A549 treated with dexamethasone at 1 μM for 4 hours (cell line): Measurements from ENCODE around the gene USP35. TPM values are rescaled to one million over a fixed set of nuclear protein-coding genes. Genes with fewer than 3 reads are reported as not detected.

Experiments used
- total RNA-seq: library from RNA; stranded (reverse); fragments of 200-300 nt; extraction: Qiagen RNA extraction; gene quantifications from 5 replicates; pipeline ENCODE4 v1.2.3, GENCODE V29; 2022

The USP35 gene, protein sequence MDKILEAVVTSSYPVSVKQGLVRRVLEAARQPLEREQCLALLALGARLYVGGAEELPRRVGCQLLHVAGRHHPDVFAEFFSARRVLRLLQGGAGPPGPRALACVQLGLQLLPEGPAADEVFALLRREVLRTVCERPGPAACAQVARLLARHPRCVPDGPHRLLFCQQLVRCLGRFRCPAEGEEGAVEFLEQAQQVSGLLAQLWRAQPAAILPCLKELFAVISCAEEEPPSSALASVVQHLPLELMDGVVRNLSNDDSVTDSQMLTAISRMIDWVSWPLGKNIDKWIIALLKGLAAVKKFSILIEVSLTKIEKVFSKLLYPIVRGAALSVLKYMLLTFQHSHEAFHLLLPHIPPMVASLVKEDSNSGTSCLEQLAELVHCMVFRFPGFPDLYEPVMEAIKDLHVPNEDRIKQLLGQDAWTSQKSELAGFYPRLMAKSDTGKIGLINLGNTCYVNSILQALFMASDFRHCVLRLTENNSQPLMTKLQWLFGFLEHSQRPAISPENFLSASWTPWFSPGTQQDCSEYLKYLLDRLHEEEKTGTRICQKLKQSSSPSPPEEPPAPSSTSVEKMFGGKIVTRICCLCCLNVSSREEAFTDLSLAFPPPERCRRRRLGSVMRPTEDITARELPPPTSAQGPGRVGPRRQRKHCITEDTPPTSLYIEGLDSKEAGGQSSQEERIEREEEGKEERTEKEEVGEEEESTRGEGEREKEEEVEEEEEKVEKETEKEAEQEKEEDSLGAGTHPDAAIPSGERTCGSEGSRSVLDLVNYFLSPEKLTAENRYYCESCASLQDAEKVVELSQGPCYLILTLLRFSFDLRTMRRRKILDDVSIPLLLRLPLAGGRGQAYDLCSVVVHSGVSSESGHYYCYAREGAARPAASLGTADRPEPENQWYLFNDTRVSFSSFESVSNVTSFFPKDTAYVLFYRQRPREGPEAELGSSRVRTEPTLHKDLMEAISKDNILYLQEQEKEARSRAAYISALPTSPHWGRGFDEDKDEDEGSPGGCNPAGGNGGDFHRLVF
- total RNA-seq, result 5.9 to 8.2 TPM (median 7.7 TPM) in 5 replicates

DNA sequence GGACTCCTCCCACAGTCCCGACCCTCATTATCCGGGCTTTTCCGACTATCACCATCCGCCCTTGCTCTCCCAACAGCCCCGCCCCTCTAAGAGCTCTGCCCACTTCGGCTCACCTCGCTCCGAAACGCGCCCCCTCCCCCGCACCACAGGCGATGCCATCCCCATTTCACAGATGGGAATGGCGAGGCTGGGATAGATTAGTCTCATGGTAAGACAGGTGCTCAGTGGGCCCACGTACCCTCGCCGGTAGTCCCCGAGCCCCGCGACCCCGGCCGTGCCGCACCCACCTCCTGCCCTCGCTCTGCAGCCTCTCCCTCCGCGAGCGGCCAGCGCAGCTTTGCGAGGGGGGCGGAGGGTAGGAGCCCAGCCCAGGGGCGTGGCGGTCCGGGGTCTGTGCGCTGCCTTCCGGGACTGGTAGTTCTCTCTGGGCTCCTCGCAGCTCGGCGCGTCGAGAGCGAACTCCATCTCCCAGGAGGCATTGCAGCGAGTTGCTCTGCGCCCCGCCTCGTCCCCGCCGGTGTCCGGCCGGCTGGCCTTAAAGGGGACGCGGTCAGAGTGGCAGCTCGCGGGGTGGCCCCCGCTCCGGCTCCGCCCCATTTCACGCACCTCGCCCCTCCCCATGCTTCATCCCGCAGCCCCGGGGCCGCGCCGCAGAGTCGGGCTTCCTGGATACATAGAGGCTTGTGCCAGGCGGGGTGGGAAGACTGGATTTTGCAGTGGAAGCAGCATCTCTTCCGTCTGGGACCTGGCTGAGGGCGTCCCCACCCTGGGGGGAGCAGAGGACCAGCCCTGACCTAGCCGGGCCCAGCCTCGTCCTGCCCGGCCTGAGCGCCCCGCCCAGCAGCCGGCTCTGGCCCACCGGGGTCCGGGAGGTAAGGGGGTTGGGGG is at the start of gene USP35, which contains the start of gene KCTD21:
Gene USP35 (plus strand): TSS at position 634 of the 888 bp plus-strand sequence. CDS start 7,327 bp downstream, outside the sequence.
Gene KCTD21 (minus strand): TSS at position 341 of the 888 bp plus-strand sequence. CDS start 14,072 bp downstream, outside the sequence.

DNA sequence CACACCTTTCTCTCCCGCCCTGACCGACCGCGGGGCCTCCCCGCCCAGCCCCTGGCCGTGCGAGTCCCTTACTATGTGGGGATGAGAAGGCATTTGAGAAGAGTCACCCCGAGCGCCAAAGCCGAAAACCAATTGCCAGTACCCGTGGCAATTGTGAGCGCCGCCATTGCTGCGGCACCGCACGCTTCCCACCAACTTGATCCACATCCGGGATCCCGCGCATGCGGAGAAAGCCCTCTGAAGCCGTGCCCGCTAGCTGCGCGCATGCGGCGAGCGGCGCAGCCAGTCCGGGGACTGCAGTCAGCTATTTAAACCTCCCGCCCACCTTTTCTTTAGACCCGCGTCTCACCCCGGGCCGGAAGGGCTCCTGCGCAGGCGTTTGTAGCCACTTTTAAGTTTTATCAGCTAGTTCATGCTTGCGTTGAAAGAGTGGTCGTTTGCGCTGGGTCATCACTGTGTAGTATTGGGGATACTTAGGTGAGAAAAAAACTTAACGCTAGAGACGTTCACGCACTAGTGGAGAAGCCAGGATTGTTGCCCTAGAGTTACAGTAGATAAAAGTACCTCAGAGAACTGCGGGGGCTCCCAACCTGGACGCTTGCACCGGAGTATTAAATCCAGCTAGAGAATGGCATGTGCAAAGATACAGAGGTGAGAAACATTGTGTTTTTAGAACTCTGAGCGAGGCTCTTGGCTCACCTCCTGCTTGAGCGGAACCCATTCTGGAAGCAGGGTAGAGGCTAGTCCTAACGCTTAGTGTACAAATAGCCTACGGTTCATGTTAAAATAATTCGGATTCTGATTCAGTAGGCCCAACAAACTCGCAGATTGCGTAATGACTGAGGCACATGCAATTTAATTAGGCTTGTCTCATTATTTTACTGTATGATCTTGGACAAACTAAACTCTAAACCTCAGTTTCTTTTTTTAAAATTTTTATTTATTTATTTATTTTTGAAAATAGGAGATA is 49.0 kb upstream of the USP35 start, which contains the start of gene ALG8:
Gene ALG8 (minus strand): TSS at position 205 of the 970 bp plus-strand sequence. CDS start 38 bp downstream, at position 167.

Other genes with a start within 250 kb of the USP35 start
- gene INTS4, start 194.3 kb upstream of the USP35 start, total RNA-seq, result 16.7 to 21.5 TPM (median 19.1 TPM) in 5 replicates
- 1.6 to 1.9 TPM (median 1.6 TPM) in 5 replicates for gene KCTD14, start 165.6 kb upstream of the USP35 start, total RNA-seq
- gene THRSP, start 125.1 kb upstream of the USP35 start, total RNA-seq, result not detected in 5 replicates
- 228 to 300 TPM (median 235 TPM) in 5 replicates for gene NDUFC2, start 109.1 kb upstream of the USP35 start, total RNA-seq
- gene ALG8, start 49.3 kb upstream of the USP35 start, total RNA-seq, result 48.8 to 67.1 TPM (median 61.6 TPM) in 5 replicates
- gene KCTD21, start 293 bp upstream of the USP35 start, total RNA-seq, result 7.3 to 8.7 TPM (median 7.7 TPM) in 5 replicates
- gene GAB2, start 228.9 kb downstream of the USP35 start, total RNA-seq, result 3.8 to 5.5 TPM (median 4.7 TPM) in 5 replicates